Astrocyte (in vitro differentiated cells and primary cell): ENCODE measurements around the gene DDX21. TPM values are rescaled to one million over a fixed set of nuclear protein-coding genes. Genes with fewer than 3 reads are reported as not detected.

ENCODE experiments used
- DNase-seq: peaks from one replicate; pipeline ENCODE4 v3.0.0-alpha.2; 2010; ENCODE audit warnings: low read depth
- FAIRE-seq: peaks from 2 replicates; lab custom pipeline; 2011; peaks lifted over from hg19 to GRCh38; lab: Jason Lieb, UNC
- H2AFZ ChIP-seq: 2 replicates; pipeline ENCODE4 v1.6.0; 2012; ENCODE audit warnings: low read depth, low read length, inconsistent platforms
- H3K27ac ChIP-seq: 2 replicates; pipeline ENCODE4 v1.5.1; 2011; ENCODE audit warnings: low read depth, low read length, inconsistent platforms
- H3K27me3 ChIP-seq: 2 replicates; pipeline ENCODE4 v1.6.0; 2011; ENCODE audit warnings: low read length, inconsistent platforms; ENCODE audit not compliant: insufficient read depth
- H3K36me3 ChIP-seq: 2 replicates; pipeline ENCODE4 v1.5.1; 2011; ENCODE audit warnings: low read length, inconsistent platforms; ENCODE audit not compliant: insufficient read depth
- H3K4me1 ChIP-seq: 2 replicates; pipeline ENCODE4 v1.5.1; 2011; ENCODE audit warnings: low read length, inconsistent platforms; ENCODE audit not compliant: insufficient read depth
- H3K4me2 ChIP-seq: 2 replicates; pipeline ENCODE4 v1.6.0; 2012; ENCODE audit warnings: low read length, inconsistent platforms
- H3K4me3 ChIP-seq: 2 replicates; pipeline ENCODE4 v1.5.1; 2011; ENCODE audit warnings: low read depth, mild to moderate bottlenecking, low read length, inconsistent platforms; ENCODE audit not compliant: insufficient read depth
- H3K79me2 ChIP-seq: 2 replicates; pipeline ENCODE4 v1.6.0; 2012; ENCODE audit warnings: mild to moderate bottlenecking, low read length, inconsistent platforms; ENCODE audit not compliant: insufficient read depth
- H3K9ac ChIP-seq: 2 replicates; pipeline ENCODE4 v1.6.0; 2012; ENCODE audit warnings: mild to moderate bottlenecking, low read length, inconsistent platforms
- H3K9me3 ChIP-seq: 2 replicates; pipeline ENCODE4 v1.5.1; 2012; ENCODE audit warnings: low read depth, mild to moderate bottlenecking, low read length, inconsistent platforms; ENCODE audit not compliant: insufficient read depth
- H4K20me1 ChIP-seq: 2 replicates; pipeline ENCODE4 v1.6.0; 2012; ENCODE audit warnings: low read length, inconsistent platforms; ENCODE audit not compliant: insufficient read depth
- H3K27ac Mint-ChIP-seq: one replicate; pipeline ENCODE4 v1.8.0; 2021; ENCODE audit warnings: mild to moderate bottlenecking, mixed read lengths; ENCODE audit not compliant: unreplicated experiment
- H3K27me3 Mint-ChIP-seq: one replicate; pipeline ENCODE4 v1.8.0; 2021; ENCODE audit warnings: low read depth, mixed read lengths; ENCODE audit not compliant: unreplicated experiment
- H3K36me3 Mint-ChIP-seq: one replicate; pipeline ENCODE4 v1.8.0; 2021; ENCODE audit warnings: low read depth, mixed read lengths; ENCODE audit not compliant: unreplicated experiment
- H3K4me1 Mint-ChIP-seq: one replicate; pipeline ENCODE4 v1.8.0; 2021; ENCODE audit warnings: low read depth, mixed read lengths; ENCODE audit not compliant: unreplicated experiment
- H3K4me3 Mint-ChIP-seq: one replicate; pipeline ENCODE4 v1.8.0; 2021; ENCODE audit warnings: mild to moderate bottlenecking, moderate library complexity, mixed read lengths; ENCODE audit not compliant: unreplicated experiment
- H3K9me3 Mint-ChIP-seq: one replicate; pipeline ENCODE4 v1.8.0; 2021; ENCODE audit warnings: mild to moderate bottlenecking, mixed read lengths; ENCODE audit not compliant: unreplicated experiment
- CTCF ChIP-seq: IDR thresholded peaks from 2 replicates; pipeline ENCODE4 v1.5.1; 2011; ENCODE audit warnings: low read depth, mild to moderate bottlenecking, inconsistent platforms, low read length, moderate library complexity; ENCODE audit not compliant: insufficient read depth
- EZH2 ChIP-seq: IDR thresholded peaks from 2 replicates; pipeline ENCODE4 v1.6.1; 2012; ENCODE audit warnings: mild to moderate bottlenecking, low read length, inconsistent platforms; ENCODE audit not compliant: insufficient read depth
- total RNA-seq: library from RNA; stranded (reverse); gene quantifications from 2 replicates; pipeline ENCODE4 v1.2.1, GENCODE V29; 2021

Gene DDX21
- total RNA-seq, 1 donor from 2014 or later: 125 TPM

- DNase-seq (no peak), FAIRE-seq (no peak)
- no peak overlapping the region for H3K4me3 ChIP-seq
- Mint-ChIP-seq H3K27me3 (no peaks in the 10 kb centered on the region), H3K4me1 (peaks cover 5% of the 10 kb centered on the region), H3K9me3 (no peaks in the 10 kb centered on the region), H3K27ac (no peak overlapping the region), H3K36me3 (peaks cover 14% of the 10 kb centered on the region), H3K4me3 (no peak overlapping the region)
- H3K9me3 ChIP-seq: no peaks in the 10 kb centered on the region
- no peaks in the 10 kb centered on the region for H3K79me2 ChIP-seq
- H4K20me1 ChIP-seq: no peaks in the 10 kb centered on the region
- TF ChIP-seq CTCF: no peak
- no peaks in the 10 kb centered on the region for H3K4me1 ChIP-seq
- H3K9ac ChIP-seq: no peak overlapping the region
- no peaks in the 10 kb centered on the region for H3K27me3 ChIP-seq
- no peak overlapping the region for H2AFZ ChIP-seq
- H3K4me2 ChIP-seq: no peak overlapping the region
- no peak overlapping the region for H3K27ac ChIP-seq
- peaks cover 19% of the 10 kb centered on the region for H3K36me3 ChIP-seq
These were observed 62.6 kb downstream of the DDX21 start for GRCh38 chr10:69018613-69019012.

- no peak overlapping the region for H3K9ac ChIP-seq
- H3K27ac ChIP-seq: no peak overlapping the region
- no peaks in the 10 kb centered on the region for H3K79me2 ChIP-seq
- peaks cover 4% of the 10 kb centered on the region for H3K36me3 ChIP-seq
- no peak for TF ChIP-seq EZH2
- no peak for TF ChIP-seq CTCF
- Mint-ChIP-seq H3K36me3 (peaks cover 15% of the 10 kb centered on the region), H3K4me3 (no peak overlapping the region), H3K27ac (no peak overlapping the region), H3K4me1 (no peaks in the 10 kb centered on the region), H3K27me3 (no peaks in the 10 kb centered on the region), H3K9me3 (no peaks in the 10 kb centered on the region)
- H3K4me1 ChIP-seq: no peaks in the 10 kb centered on the region
- no peaks in the 10 kb centered on the region for H3K9me3 ChIP-seq
- H3K4me3 ChIP-seq: no peak overlapping the region
- no peaks in the 10 kb centered on the region for H3K27me3 ChIP-seq
- H4K20me1 ChIP-seq: no peaks in the 10 kb centered on the region
- FAIRE-seq (no peak), DNase-seq (no peak)
- no peak overlapping the region for H3K4me2 ChIP-seq
- no peak overlapping the region for H2AFZ ChIP-seq
These were observed 66.6 kb downstream of the DDX21 start for GRCh38 chr10:69022611-69023010.

GRCh38 chr10:69025370-69025896 lies 69.5 kb downstream of the DDX21 start:
- DNase-seq (no peak), FAIRE-seq (no peak)
- H3K27ac Mint-ChIP-seq: no peak overlapping the region
- H3K9me3 Mint-ChIP-seq: no peaks in the 10 kb centered on the region
- no peak overlapping the region for H3K27ac ChIP-seq
- H4K20me1 ChIP-seq: no peaks in the 10 kb centered on the region
- TF ChIP-seq EZH2: no peak
- no peak for TF ChIP-seq CTCF
- H3K9me3 ChIP-seq: peaks cover 6% of the 10 kb centered on the region
- no peak overlapping the region for H3K9ac ChIP-seq
- no peak overlapping the region for H3K4me2 ChIP-seq
- H2AFZ ChIP-seq: no peak overlapping the region
- H3K36me3 ChIP-seq: no peaks in the 10 kb centered on the region
- no peaks in the 10 kb centered on the region for H3K27me3 ChIP-seq
- no peaks in the 10 kb centered on the region for H3K4me1 Mint-ChIP-seq
- H3K79me2 ChIP-seq: no peaks in the 10 kb centered on the region
- H3K4me1 ChIP-seq: no peaks in the 10 kb centered on the region
- H3K27me3 Mint-ChIP-seq: no peaks in the 10 kb centered on the region
- H3K36me3 Mint-ChIP-seq: peaks cover 9% of the 10 kb centered on the region
- no peak overlapping the region for H3K4me3 Mint-ChIP-seq
- H3K4me3 ChIP-seq: no peak overlapping the region
